Measurements from ENCODE around the gene RSPH3. TPM values are rescaled to one million over a fixed set of nuclear protein-coding genes. Genes with fewer than 3 reads are reported as not detected.
"Not testable (repeated sequence)": the region's sequence is repeated elsewhere in the genome, so short reads cannot be mapped to it uniquely, and the experiment has no call there.

RSPH3 gene
- total and polyA plus RNA-seq, 2 donors from 2014 or later: 5.5 to 20.2 TPM

- Histone ChIP-seq H3K27ac (ENCODE audit: low read depth in 2 of 2, low read length in 2 of 2) (no peak overlapping the region), H3K36me3 (ENCODE audit: control insufficient read depth in 2 of 3, insufficient read depth in 3 of 3, low read length in 3 of 3) (no peaks in the 10 kb centered on the region), H3K9me3 (ENCODE audit: control insufficient read depth in 2 of 3, insufficient read depth in 1 of 3, low read length in 3 of 3) (no peaks in the 10 kb centered on the region), H3K27me3 (ENCODE audit: control insufficient read depth, insufficient read depth, low read length) (no peaks in the 10 kb centered on the region), H3K4me1 (ENCODE audit: control insufficient read depth in 2 of 3, insufficient read depth in 2 of 3, low read depth in 1 of 3, low read length in 3 of 3) (peaks cover 0 to 7% (median 5%) of the 10 kb centered on the region in 3 donors), H3K4me3 (ENCODE audit: low read length in 3 of 3) (no peak overlapping the region), H3K9ac (ENCODE audit: low read length in 3 of 3) (no peak overlapping the region)
- FAIRE-seq (no peak), DNase-seq (no peak)
- TF ChIP-seq, protein P1, sequence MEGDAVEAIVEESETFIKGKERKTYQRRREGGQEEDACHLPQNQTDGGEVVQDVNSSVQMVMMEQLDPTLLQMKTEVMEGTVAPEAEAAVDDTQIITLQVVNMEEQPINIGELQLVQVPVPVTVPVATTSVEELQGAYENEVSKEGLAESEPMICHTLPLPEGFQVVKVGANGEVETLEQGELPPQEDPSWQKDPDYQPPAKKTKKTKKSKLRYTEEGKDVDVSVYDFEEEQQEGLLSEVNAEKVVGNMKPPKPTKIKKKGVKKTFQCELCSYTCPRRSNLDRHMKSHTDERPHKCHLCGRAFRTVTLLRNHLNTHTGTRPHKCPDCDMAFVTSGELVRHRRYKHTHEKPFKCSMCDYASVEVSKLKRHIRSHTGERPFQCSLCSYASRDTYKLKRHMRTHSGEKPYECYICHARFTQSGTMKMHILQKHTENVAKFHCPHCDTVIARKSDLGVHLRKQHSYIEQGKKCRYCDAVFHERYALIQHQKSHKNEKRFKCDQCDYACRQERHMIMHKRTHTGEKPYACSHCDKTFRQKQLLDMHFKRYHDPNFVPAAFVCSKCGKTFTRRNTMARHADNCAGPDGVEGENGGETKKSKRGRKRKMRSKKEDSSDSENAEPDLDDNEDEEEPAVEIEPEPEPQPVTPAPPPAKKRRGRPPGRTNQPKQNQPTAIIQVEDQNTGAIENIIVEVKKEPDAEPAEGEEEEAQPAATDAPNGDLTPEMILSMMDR (IDR thresholded peaks at IDR 0.05; ENCODE audit: borderline replicate concordance, extremely low read depth, insufficient read depth): no peak
- intact Hi-C loops (cut with DNase I): no loop called here
Observed at GRCh38 chr6:158954753-158955152, 45.2 kb downstream of the RSPH3 start.

- H3K9ac ChIP-seq (ENCODE audit: low read length in 3 of 3); H3K27me3 ChIP-seq (ENCODE audit: control insufficient read depth, insufficient read depth, low read length); intact Hi-C loops (cut with DNase I); H3K4me1 ChIP-seq (ENCODE audit: control insufficient read depth in 2 of 3, insufficient read depth in 2 of 3, low read depth in 1 of 3, low read length in 3 of 3); H3K36me3 ChIP-seq (ENCODE audit: control insufficient read depth in 2 of 3, insufficient read depth in 3 of 3, low read length in 3 of 3); DNase-seq; H3K9me3 ChIP-seq (ENCODE audit: control insufficient read depth in 2 of 3, insufficient read depth in 1 of 3, low read length in 3 of 3); FAIRE-seq; H3K27ac ChIP-seq (ENCODE audit: low read depth in 2 of 2, low read length in 2 of 2); H3K4me3 ChIP-seq (ENCODE audit: low read length in 3 of 3): not testable (repeated sequence)
Observed at GRCh38 chr6:158952011-158952410, 48.0 kb downstream of the RSPH3 start.

- H3K36me3 ChIP-seq (ENCODE audit: control insufficient read depth in 2 of 3, insufficient read depth in 3 of 3, low read length in 3 of 3); H3K27ac ChIP-seq (ENCODE audit: low read depth in 2 of 2, low read length in 2 of 2); H3K27me3 ChIP-seq (ENCODE audit: control insufficient read depth, insufficient read depth, low read length); H3K9ac ChIP-seq (ENCODE audit: low read length in 3 of 3); intact Hi-C loops (cut with DNase I); H3K4me1 ChIP-seq (ENCODE audit: control insufficient read depth in 2 of 3, insufficient read depth in 2 of 3, low read depth in 1 of 3, low read length in 3 of 3); H3K9me3 ChIP-seq (ENCODE audit: control insufficient read depth in 2 of 3, insufficient read depth in 1 of 3, low read length in 3 of 3); H3K4me3 ChIP-seq (ENCODE audit: low read length in 3 of 3); FAIRE-seq; DNase-seq: not testable (repeated sequence)
Observed at GRCh38 chr6:158951565-158951964, 48.4 kb downstream of the RSPH3 start.

DNA sequence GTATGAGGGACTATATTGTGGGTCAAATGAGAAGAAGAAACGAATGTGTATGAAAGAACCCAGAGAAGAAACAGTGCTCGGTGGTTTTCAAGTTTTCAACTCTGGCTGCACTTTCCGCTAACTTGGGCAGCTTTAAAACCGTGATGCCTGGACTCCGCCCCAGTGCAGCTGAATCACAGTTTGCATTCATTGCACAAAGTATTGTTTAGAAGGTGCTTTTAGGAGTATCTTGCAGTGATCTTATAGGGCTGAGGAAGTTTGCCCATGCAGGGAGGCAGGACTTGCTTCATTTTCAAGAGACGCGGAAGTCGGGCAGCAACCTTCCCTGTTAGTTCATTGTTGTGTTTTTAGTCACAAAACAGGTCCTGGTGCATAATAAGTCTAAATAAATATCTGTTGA lies 52.7 kb downstream of the RSPH3 start:
- DNase-seq (no peak), FAIRE-seq (no peak)
- intact Hi-C loops (cut with DNase I): no loop called here
- Histone ChIP-seq H3K4me1 (ENCODE audit: control insufficient read depth in 2 of 3, insufficient read depth in 2 of 3, low read depth in 1 of 3, low read length in 3 of 3) (no peaks in the 10 kb centered on the region), H3K27me3 (ENCODE audit: control insufficient read depth, insufficient read depth, low read length) (no peaks in the 10 kb centered on the region), H3K9me3 (ENCODE audit: control insufficient read depth in 2 of 3, insufficient read depth in 1 of 3, low read length in 3 of 3) (no peaks in the 10 kb centered on the region), H3K4me3 (ENCODE audit: low read length in 3 of 3) (no peak overlapping the region), H3K27ac (ENCODE audit: low read depth in 2 of 2, low read length in 2 of 2) (no peak overlapping the region), H3K9ac (ENCODE audit: low read length in 3 of 3) (no peak overlapping the region), H3K36me3 (ENCODE audit: control insufficient read depth in 2 of 3, insufficient read depth in 3 of 3, low read length in 3 of 3) (no peaks in the 10 kb centered on the region)
- TF ChIP-seq, protein P1 (IDR thresholded peaks at IDR 0.05; ENCODE audit: borderline replicate concordance, extremely low read depth, insufficient read depth): no peak

Data from kidney (tissue), 14 donors.